Glutamatergic neuron (in vitro differentiated cells): ENCODE results near the gene COBLL1. TPM values are rescaled to one million over a fixed set of nuclear protein-coding genes. Genes with fewer than 3 reads are reported as not detected.

Source experiments
- DNase-seq: peaks from one replicate; pipeline ENCODE4 v3.0.0; 2022
- H3K27ac Mint-ChIP-seq: one replicate; pipeline ENCODE4 v1.8.0; 2020; ENCODE audit warnings: mild to moderate bottlenecking, mixed read lengths, inconsistent platforms; ENCODE audit not compliant: unreplicated experiment
- H3K27me3 Mint-ChIP-seq: one replicate; pipeline ENCODE4 v1.8.0; 2020; ENCODE audit warnings: mild to moderate bottlenecking, moderate library complexity, mixed read lengths, inconsistent platforms; ENCODE audit not compliant: unreplicated experiment
- H3K36me3 Mint-ChIP-seq: one replicate; pipeline ENCODE4 v1.8.0; 2020; ENCODE audit warnings: mild to moderate bottlenecking, mixed read lengths, inconsistent platforms; ENCODE audit not compliant: unreplicated experiment
- H3K4me1 Mint-ChIP-seq: one replicate; pipeline ENCODE4 v1.8.0; 2020; ENCODE audit warnings: mild to moderate bottlenecking, low read depth, mixed read lengths, inconsistent platforms; ENCODE audit not compliant: unreplicated experiment
- H3K4me3 Mint-ChIP-seq: one replicate; pipeline ENCODE4 v1.8.0; 2020; ENCODE audit warnings: mild to moderate bottlenecking, mixed read lengths, inconsistent platforms; ENCODE audit not compliant: unreplicated experiment
- H3K9me3 Mint-ChIP-seq: one replicate; pipeline ENCODE4 v1.8.0; 2020; ENCODE audit warnings: mild to moderate bottlenecking, moderate library complexity, mixed read lengths, inconsistent platforms; ENCODE audit not compliant: unreplicated experiment
- total RNA-seq: library from RNA; stranded (reverse); fragmentation: NEBNext Ultra II Directional; extraction: Animal tissue kit (Norgen Biotek cat#: 25700); gene quantifications from one replicate; pipeline ENCODE4 v1.2.1, GENCODE V29; 2021; ENCODE audit not compliant: unreplicated experiment
- TF ChIP-seq, protein P1 (sequence below): fragments of 200-600 bp; sonication (generic); IDR thresholded peaks from one replicate; pipeline ENCODE4 v1.5.0; 2021; ENCODE audit not compliant: partially characterized antibody, unreplicated experiment

The COBLL1 gene
- total RNA-seq, 1 donor from 2014 or later = 0.91 TPM

- Mint-ChIP-seq H3K4me1 (no peaks in the 10 kb centered on the region), H3K9me3 (no peaks in the 10 kb centered on the region), H3K27ac (no peak overlapping the region), H3K4me3 (no peak overlapping the region), H3K27me3 (no peaks in the 10 kb centered on the region), H3K36me3 (no peaks in the 10 kb centered on the region)
- no peak for DNase-seq
- TF ChIP-seq, protein P1, sequence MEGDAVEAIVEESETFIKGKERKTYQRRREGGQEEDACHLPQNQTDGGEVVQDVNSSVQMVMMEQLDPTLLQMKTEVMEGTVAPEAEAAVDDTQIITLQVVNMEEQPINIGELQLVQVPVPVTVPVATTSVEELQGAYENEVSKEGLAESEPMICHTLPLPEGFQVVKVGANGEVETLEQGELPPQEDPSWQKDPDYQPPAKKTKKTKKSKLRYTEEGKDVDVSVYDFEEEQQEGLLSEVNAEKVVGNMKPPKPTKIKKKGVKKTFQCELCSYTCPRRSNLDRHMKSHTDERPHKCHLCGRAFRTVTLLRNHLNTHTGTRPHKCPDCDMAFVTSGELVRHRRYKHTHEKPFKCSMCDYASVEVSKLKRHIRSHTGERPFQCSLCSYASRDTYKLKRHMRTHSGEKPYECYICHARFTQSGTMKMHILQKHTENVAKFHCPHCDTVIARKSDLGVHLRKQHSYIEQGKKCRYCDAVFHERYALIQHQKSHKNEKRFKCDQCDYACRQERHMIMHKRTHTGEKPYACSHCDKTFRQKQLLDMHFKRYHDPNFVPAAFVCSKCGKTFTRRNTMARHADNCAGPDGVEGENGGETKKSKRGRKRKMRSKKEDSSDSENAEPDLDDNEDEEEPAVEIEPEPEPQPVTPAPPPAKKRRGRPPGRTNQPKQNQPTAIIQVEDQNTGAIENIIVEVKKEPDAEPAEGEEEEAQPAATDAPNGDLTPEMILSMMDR = no peak
Measured at GRCh38 chr2:164690361-164690760, 151.3 kb downstream of the COBLL1 start.

- TF ChIP-seq, protein P1 = no peak
- no peak for DNase-seq
- Mint-ChIP-seq H3K27me3 (no peaks in the 10 kb centered on the region), H3K4me3 (no peak overlapping the region), H3K4me1 (no peaks in the 10 kb centered on the region), H3K36me3 (no peaks in the 10 kb centered on the region), H3K27ac (no peak overlapping the region), H3K9me3 (no peaks in the 10 kb centered on the region)
Measured at GRCh38 chr2:164688896-164689419, 152.7 kb downstream of the COBLL1 start.

DNA sequence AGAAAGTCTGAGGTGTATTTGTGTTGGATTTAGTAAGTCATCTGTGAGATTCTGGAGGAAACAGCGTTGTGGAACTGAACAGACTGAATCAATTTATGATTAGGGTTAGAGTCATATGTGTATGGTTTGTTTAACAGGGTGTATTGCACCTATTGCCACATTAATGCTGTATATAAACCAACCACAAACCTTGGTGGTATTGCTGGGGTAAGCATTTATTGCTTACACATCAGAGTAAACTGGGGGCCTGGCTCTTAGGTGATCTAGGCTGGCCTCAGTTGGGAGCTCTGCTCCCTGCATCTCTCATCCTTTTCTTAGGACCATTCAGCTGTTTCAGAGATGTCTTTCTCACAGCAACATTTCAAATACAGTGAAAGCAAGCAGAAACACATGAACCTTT lies 160.6 kb downstream of the COBLL1 start:
- Mint-ChIP-seq H3K27ac (no peak overlapping the region), H3K9me3 (no peaks in the 10 kb centered on the region), H3K27me3 (no peaks in the 10 kb centered on the region), H3K36me3 (no peaks in the 10 kb centered on the region), H3K4me3 (no peak overlapping the region), H3K4me1 (no peaks in the 10 kb centered on the region)
- TF ChIP-seq, protein P1 = no peak
- no peak for DNase-seq

- TF ChIP-seq, protein P1 = no peak
- no peaks in the 10 kb centered on the region for H3K27me3 Mint-ChIP-seq
- no peak for DNase-seq
- H3K4me3 Mint-ChIP-seq = no peak overlapping the region
- H3K27ac Mint-ChIP-seq = no peak overlapping the region
- no peaks in the 10 kb centered on the region for H3K36me3 Mint-ChIP-seq
- no peaks in the 10 kb centered on the region for H3K9me3 Mint-ChIP-seq
- peaks cover 6% of the 10 kb centered on the region for H3K4me1 Mint-ChIP-seq
Measured at GRCh38 chr2:164678631-164679149, 162.9 kb downstream of the COBLL1 start.

DNA sequence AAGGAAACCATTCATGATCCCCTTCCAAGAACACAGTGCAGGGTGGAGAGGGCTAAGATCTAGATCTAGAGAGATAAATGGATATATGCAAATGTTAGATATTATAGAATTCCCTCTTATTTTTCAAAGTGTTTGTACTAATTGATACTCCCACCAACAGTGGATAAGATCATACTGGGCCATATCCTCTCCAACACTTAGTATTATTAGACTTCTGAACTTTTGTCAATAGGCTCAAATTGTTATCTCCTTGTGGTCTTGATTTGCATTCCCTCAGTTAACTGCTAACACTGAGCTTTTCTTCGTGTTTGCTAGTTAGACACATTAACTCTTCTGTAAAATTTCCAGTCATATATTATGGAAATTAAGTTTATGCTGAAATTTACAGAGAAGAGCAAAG lies 163.9 kb downstream of the COBLL1 start:
- TF ChIP-seq, protein P1 = no peak
- H3K4me3 Mint-ChIP-seq = no peak overlapping the region
- peaks cover 6% of the 10 kb centered on the region for H3K4me1 Mint-ChIP-seq
- DNase-seq = no peak
- H3K9me3 Mint-ChIP-seq = no peaks in the 10 kb centered on the region
- H3K27ac Mint-ChIP-seq = no peak overlapping the region
- no peaks in the 10 kb centered on the region for H3K27me3 Mint-ChIP-seq
- no peaks in the 10 kb centered on the region for H3K36me3 Mint-ChIP-seq
